ENCODE results near the gene PTPRT. TPM values are rescaled to one million over a fixed set of nuclear protein-coding genes. Genes with fewer than 3 reads are reported as not detected.
"Not testable (repeated sequence)": the region's sequence is repeated elsewhere in the genome, so short reads cannot be mapped to it uniquely, and the experiment has no call there.

Gene PTPRT
- total RNA-seq, 1 experiment from 2014 or later, result not detected

- no peaks in the 10 kb centered on the region for H3K4me1 Mint-ChIP-seq (ENCODE audit: low read depth, unreplicated experiment)
Observed at GRCh38 chr20:42907730-42908129, 282.0 kb downstream of the PTPRT start.

GRCh38 chr20:42906120-42906519 is 283.6 kb downstream of the PTPRT start:
- H3K4me1 Mint-ChIP-seq (ENCODE audit: low read depth, unreplicated experiment), result no peaks in the 10 kb centered on the region
- H3K9me3 Mint-ChIP-seq (ENCODE audit: low read depth, unreplicated experiment), result peaks cover under 1% of the 10 kb centered on the region
- BruUV-seq (replicated peaks), result no TSS peak
- DNase-seq, result no peak
- H3K4me3 Mint-ChIP-seq (ENCODE audit: low read depth, unreplicated experiment), result no peak overlapping the region
- H3K36me3 Mint-ChIP-seq (ENCODE audit: insufficient read depth, unreplicated experiment), result no peaks in the 10 kb centered on the region
- no peak for TF ChIP-seq CTCF (IDR thresholded peaks at IDR 0.05; ENCODE audit: unreplicated experiment)
- H3K27ac Mint-ChIP-seq (ENCODE audit: unreplicated experiment), result no peak overlapping the region
- intact Hi-C loops (cut with micrococcal nuclease; ENCODE audit: unreplicated experiment), result no loop called here
- CTCF ChIA-PET, result no interaction called here
- peaks cover 34% of the 10 kb centered on the region for H3K27me3 Mint-ChIP-seq (ENCODE audit: unreplicated experiment)

More at GRCh38 chr20:42907730-42908129, 282.0 kb downstream of the PTPRT start:
- Mint-ChIP-seq H3K27ac (ENCODE audit: unreplicated experiment) (no peak overlapping the region), H3K36me3 (ENCODE audit: insufficient read depth, unreplicated experiment) (no peaks in the 10 kb centered on the region), H3K4me3 (ENCODE audit: low read depth, unreplicated experiment) (no peak overlapping the region), H3K27me3 (ENCODE audit: unreplicated experiment) (peaks cover 34% of the 10 kb centered on the region), H3K9me3 (ENCODE audit: low read depth, unreplicated experiment) (no peaks in the 10 kb centered on the region)
- DNase-seq, result no peak
- no TSS peak for BruUV-seq (replicated peaks)
- TF ChIP-seq CTCF (IDR thresholded peaks at IDR 0.05; ENCODE audit: unreplicated experiment), result no peak
- intact Hi-C loops (cut with micrococcal nuclease; ENCODE audit: unreplicated experiment), result no loop called here
- CTCF ChIA-PET, result interaction anchor here (0.5 kb wide), 1 partner anchor 15 kb away, joined by 3 read pairs; no protein-coding TSS in a partner anchor

GRCh38 chr20:42902509-42902908 is 287.2 kb downstream of the PTPRT start:
- peaks cover 47% of the 10 kb centered on the region for H3K27me3 Mint-ChIP-seq (ENCODE audit: unreplicated experiment)
- TF ChIP-seq CTCF (IDR thresholded peaks at IDR 0.05; ENCODE audit: unreplicated experiment), result no peak
- intact Hi-C loops (cut with micrococcal nuclease; ENCODE audit: unreplicated experiment), result no loop called here
- H3K36me3 Mint-ChIP-seq (ENCODE audit: insufficient read depth, unreplicated experiment), result no peaks in the 10 kb centered on the region
- DNase-seq, result no peak
- no peak overlapping the region for H3K4me3 Mint-ChIP-seq (ENCODE audit: low read depth, unreplicated experiment)
- BruUV-seq (replicated peaks), result no TSS peak
- peaks cover 3% of the 10 kb centered on the region for H3K9me3 Mint-ChIP-seq (ENCODE audit: low read depth, unreplicated experiment)
- H3K27ac Mint-ChIP-seq (ENCODE audit: unreplicated experiment), result no peak overlapping the region
- CTCF ChIA-PET, result no interaction called here
- no peaks in the 10 kb centered on the region for H3K4me1 Mint-ChIP-seq (ENCODE audit: low read depth, unreplicated experiment)

- Mint-ChIP-seq H3K4me3 (ENCODE audit: low read depth, unreplicated experiment) (no peak overlapping the region), H3K4me1 (ENCODE audit: low read depth, unreplicated experiment) (no peaks in the 10 kb centered on the region), H3K36me3 (ENCODE audit: insufficient read depth, unreplicated experiment) (no peaks in the 10 kb centered on the region), H3K27ac (ENCODE audit: unreplicated experiment) (no peak overlapping the region), H3K27me3 (ENCODE audit: unreplicated experiment) (peaks cover 41% of the 10 kb centered on the region), H3K9me3 (ENCODE audit: low read depth, unreplicated experiment) (peaks cover 3% of the 10 kb centered on the region)
- CTCF ChIA-PET, result no interaction called here
- DNase-seq, result no peak
- intact Hi-C loops (cut with micrococcal nuclease; ENCODE audit: unreplicated experiment), result no loop called here
- BruUV-seq (replicated peaks), result no TSS peak
- TF ChIP-seq CTCF (IDR thresholded peaks at IDR 0.05; ENCODE audit: unreplicated experiment), result no peak
Observed at GRCh38 chr20:42901689-42902440, 287.8 kb downstream of the PTPRT start.

GRCh38 chr20:42900764-42901163 is 288.9 kb downstream of the PTPRT start:
- CTCF ChIA-PET, result interaction anchor here (0.6 kb wide), 1 partner anchor 835 kb away, joined by 6 read pairs; no protein-coding TSS in a partner anchor
- H3K36me3 Mint-ChIP-seq (ENCODE audit: insufficient read depth, unreplicated experiment); DNase-seq; H3K4me3 Mint-ChIP-seq (ENCODE audit: low read depth, unreplicated experiment); BruUV-seq (replicated peaks); H3K9me3 Mint-ChIP-seq (ENCODE audit: low read depth, unreplicated experiment); H3K27ac Mint-ChIP-seq (ENCODE audit: unreplicated experiment); H3K4me1 Mint-ChIP-seq (ENCODE audit: low read depth, unreplicated experiment); intact Hi-C loops (cut with micrococcal nuclease; ENCODE audit: unreplicated experiment): not testable (repeated sequence)
- H3K27me3 Mint-ChIP-seq (ENCODE audit: unreplicated experiment), result peaks cover 31% of the 10 kb centered on the region
